ENCODE results near the gene MTHFD2.

- TF ChIP-seq, protein P1, sequence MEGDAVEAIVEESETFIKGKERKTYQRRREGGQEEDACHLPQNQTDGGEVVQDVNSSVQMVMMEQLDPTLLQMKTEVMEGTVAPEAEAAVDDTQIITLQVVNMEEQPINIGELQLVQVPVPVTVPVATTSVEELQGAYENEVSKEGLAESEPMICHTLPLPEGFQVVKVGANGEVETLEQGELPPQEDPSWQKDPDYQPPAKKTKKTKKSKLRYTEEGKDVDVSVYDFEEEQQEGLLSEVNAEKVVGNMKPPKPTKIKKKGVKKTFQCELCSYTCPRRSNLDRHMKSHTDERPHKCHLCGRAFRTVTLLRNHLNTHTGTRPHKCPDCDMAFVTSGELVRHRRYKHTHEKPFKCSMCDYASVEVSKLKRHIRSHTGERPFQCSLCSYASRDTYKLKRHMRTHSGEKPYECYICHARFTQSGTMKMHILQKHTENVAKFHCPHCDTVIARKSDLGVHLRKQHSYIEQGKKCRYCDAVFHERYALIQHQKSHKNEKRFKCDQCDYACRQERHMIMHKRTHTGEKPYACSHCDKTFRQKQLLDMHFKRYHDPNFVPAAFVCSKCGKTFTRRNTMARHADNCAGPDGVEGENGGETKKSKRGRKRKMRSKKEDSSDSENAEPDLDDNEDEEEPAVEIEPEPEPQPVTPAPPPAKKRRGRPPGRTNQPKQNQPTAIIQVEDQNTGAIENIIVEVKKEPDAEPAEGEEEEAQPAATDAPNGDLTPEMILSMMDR (IDR thresholded peaks at IDR 0.05; ENCODE audit: borderline replicate concordance, extremely low read depth, low read length, poor library complexity, severe bottlenecking): no peak
- TF ChIP-seq EZH2 (IDR thresholded peaks at IDR 0.05; ENCODE audit: borderline replicate concordance, low read depth, low read length, severe bottlenecking): no peak
These were observed 45.9 kb downstream of the MTHFD2 start for GRCh38 chr2:74244286-74244685.
